Activated CD8-positive, alpha-beta memory T cell treated with anti-CD3 and anti-CD28 coated beads for 48 hours (primary cell): ENCODE results near the gene AFF2.

Experiments used
- DNase-seq, 3 experiments: peaks; one replicate each; pipeline ENCODE4 v3.0.0-alpha.2; 2020; ENCODE audit warnings: low read depth in 2 of 3, low spot score in 2 of 3

AFF2 gene

GRCh38 chrX:148535639-148536038 is 35.2 kb downstream of the AFF2 start:
- no peak for DNase-seq

GRCh38 chrX:148536961-148537360 is 36.5 kb downstream of the AFF2 start:
- DNase-seq, result no peak

GRCh38 chrX:148537556-148538182 is 37.3 kb downstream of the AFF2 start:
- no peak for DNase-seq

- DNase-seq, result no peak
These were observed 38.2 kb downstream of the AFF2 start for GRCh38 chrX:148538582-148538981.

- DNase-seq, result no peak
These were observed 39.7 kb downstream of the AFF2 start for GRCh38 chrX:148540114-148540513.

GRCh38 chrX:148540671-148541583 is 40.5 kb downstream of the AFF2 start:
- no peak for DNase-seq

GRCh38 chrX:148541584-148541940 is 41.1 kb downstream of the AFF2 start:
- no peak for DNase-seq

- no peak for DNase-seq
These were observed 42.3 kb downstream of the AFF2 start for GRCh38 chrX:148542481-148543255.

GRCh38 chrX:148552775-148553174 is 52.4 kb downstream of the AFF2 start:
- no peak for DNase-seq

GRCh38 chrX:148555101-148555500 is 54.7 kb downstream of the AFF2 start:
- DNase-seq, result no peak

GRCh38 chrX:148555571-148556243 is 55.3 kb downstream of the AFF2 start:
- DNase-seq, result no peak

- no peak for DNase-seq
These were observed 56.1 kb downstream of the AFF2 start for GRCh38 chrX:148556498-148556897.

- no peak for DNase-seq
These were observed 62.4 kb downstream of the AFF2 start for GRCh38 chrX:148562846-148563245.

- DNase-seq, result no peak
These were observed 66.8 kb downstream of the AFF2 start for GRCh38 chrX:148567229-148567628.

GRCh38 chrX:148567779-148568178 is 67.4 kb downstream of the AFF2 start:
- no peak for DNase-seq

GRCh38 chrX:148568763-148569162 is 68.3 kb downstream of the AFF2 start:
- DNase-seq, result no peak

- no peak for DNase-seq
These were observed 71.9 kb downstream of the AFF2 start for GRCh38 chrX:148572337-148572736.

- DNase-seq, result no peak
These were observed 72.7 kb downstream of the AFF2 start for GRCh38 chrX:148573119-148573518.

- no peak for DNase-seq
These were observed 74.0 kb downstream of the AFF2 start for GRCh38 chrX:148574237-148574973.

- no peak for DNase-seq
These were observed 76.0 kb downstream of the AFF2 start for GRCh38 chrX:148576396-148576795.

GRCh38 chrX:148577741-148578140 is 77.3 kb downstream of the AFF2 start:
- no peak for DNase-seq
